Left lung (tissue), 10 donors: Measurements from ENCODE around the gene AUTS2. TPM values are rescaled to one million over a fixed set of nuclear protein-coding genes. Genes with fewer than 3 reads are reported as not detected.

Experiments used
- ATAC-seq: fragments of 200-7000 bp; cut with Tn5 transposase; one replicate; pipeline ENCODE4 v1.9.1; 2020; ENCODE audit warnings: moderate library complexity
- DNase-seq, 4 donors: peaks; one replicate each; pipeline ENCODE4 v3.0.0-alpha.2; 2013 to 2020
- H3K27ac ChIP-seq, 2 donors: fragments of 200-600 bp; sonication (generic) in 1 of 2; one replicate each; pipeline versions ENCODE4 v1.5.0 to v1.8.0; 2020 to 2021
- H3K27me3 ChIP-seq, 2 donors: fragments of 200-600 bp; sonication (generic) in 1 of 2; one replicate each; pipeline versions ENCODE4 v1.5.0 to v1.8.0; 2020 to 2021
- H3K36me3 ChIP-seq, 2 donors: fragments of 200-600 bp; sonication (generic) in 1 of 2; one replicate each; pipeline versions ENCODE4 v1.5.0 to v1.8.0; 2020 to 2021
- H3K4me1 ChIP-seq, 2 donors: fragments of 200-600 bp; one replicate each; pipeline ENCODE4 v1.8.0; 2021
- H3K4me3 ChIP-seq, 2 donors: fragments of 200-600 bp; sonication (generic) in 1 of 2; one replicate each; pipeline versions ENCODE4 v1.5.0 to v1.8.0; 2020 to 2021; ENCODE audit warnings: mild to moderate bottlenecking in 1 of 2
- H3K9me3 ChIP-seq, 2 donors: fragments of 200-600 bp; sonication (generic) in 1 of 2; one replicate each; pipeline versions ENCODE4 v1.5.0 to v1.8.0; 2020 to 2021
- intact Hi-C, 2 donors: fragments of 100-400 bp; cut with DNase I; formaldehyde crosslinking; loops; one replicate each; pipeline versions ENCODE4 v1.11.2 to v1.14.2; 2022
- polyA plus RNA-seq, 6 donors: library from polyadenylated mRNA; unstranded; fragments of 120-200 nt; gene quantifications; one replicate each; pipeline ENCODE4 v1.2.1, GENCODE V29; 2013; ENCODE audit not compliant: insufficient read length in 6 of 6
- total RNA-seq, 2 donors: library from RNA; stranded (reverse); fragmentation: NEBNext Ultra II Directional; extraction: Animal tissue kit (Norgen Biotek cat#: 25700); gene quantifications; one replicate each; pipeline ENCODE4 v1.2.1, GENCODE V29; 2021
- TF ChIP-seq, protein P1 (sequence below), 2 donors: fragments of 200-600 bp; sonication (generic) in 1 of 2; IDR thresholded peaks; one replicate each; pipeline versions ENCODE4 v1.5.0 to v1.8.0; 2021; ENCODE audit warnings: antibody characterized with exemption in 2 of 2
- donor health status: DM: no; HTN: yes; CAD: no.
- donor health status: DM: no; HTN: no; CAD: no.

AUTS2 gene
- total and polyA plus RNA-seq, 8 donors = 40.4 to 119 (median 103) TPM

- Histone ChIP-seq H3K4me1 (no peaks in the 10 kb centered on the region), H3K9me3 (no peaks in the 10 kb centered on the region), H3K36me3 (no peaks in the 10 kb centered on the region), H3K27me3 (no peaks in the 10 kb centered on the region), H3K27ac (no peak overlapping the region), H3K4me3 (no peak overlapping the region)
- ATAC-seq (no peak), DNase-seq (no peak)
- TF ChIP-seq, protein P1, sequence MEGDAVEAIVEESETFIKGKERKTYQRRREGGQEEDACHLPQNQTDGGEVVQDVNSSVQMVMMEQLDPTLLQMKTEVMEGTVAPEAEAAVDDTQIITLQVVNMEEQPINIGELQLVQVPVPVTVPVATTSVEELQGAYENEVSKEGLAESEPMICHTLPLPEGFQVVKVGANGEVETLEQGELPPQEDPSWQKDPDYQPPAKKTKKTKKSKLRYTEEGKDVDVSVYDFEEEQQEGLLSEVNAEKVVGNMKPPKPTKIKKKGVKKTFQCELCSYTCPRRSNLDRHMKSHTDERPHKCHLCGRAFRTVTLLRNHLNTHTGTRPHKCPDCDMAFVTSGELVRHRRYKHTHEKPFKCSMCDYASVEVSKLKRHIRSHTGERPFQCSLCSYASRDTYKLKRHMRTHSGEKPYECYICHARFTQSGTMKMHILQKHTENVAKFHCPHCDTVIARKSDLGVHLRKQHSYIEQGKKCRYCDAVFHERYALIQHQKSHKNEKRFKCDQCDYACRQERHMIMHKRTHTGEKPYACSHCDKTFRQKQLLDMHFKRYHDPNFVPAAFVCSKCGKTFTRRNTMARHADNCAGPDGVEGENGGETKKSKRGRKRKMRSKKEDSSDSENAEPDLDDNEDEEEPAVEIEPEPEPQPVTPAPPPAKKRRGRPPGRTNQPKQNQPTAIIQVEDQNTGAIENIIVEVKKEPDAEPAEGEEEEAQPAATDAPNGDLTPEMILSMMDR (IDR thresholded peaks at IDR 0.05) = no peak
- intact Hi-C loops = no loop called here
These were observed 865.2 kb downstream of the AUTS2 start for GRCh38 chr7:70463352-70463938.

- Histone ChIP-seq H3K4me3 (no peak overlapping the region), H3K36me3 (no peaks in the 10 kb centered on the region), H3K9me3 (no peaks in the 10 kb centered on the region), H3K27me3 (no peaks in the 10 kb centered on the region), H3K4me1 (no peaks in the 10 kb centered on the region), H3K27ac (no peak overlapping the region)
- TF ChIP-seq, protein P1 (IDR thresholded peaks at IDR 0.05) = no peak
- ATAC-seq = no peak
- no peak for DNase-seq
- intact Hi-C loops = no loop called here
These were observed 868.6 kb downstream of the AUTS2 start for GRCh38 chr7:70466725-70467364.

DNA sequence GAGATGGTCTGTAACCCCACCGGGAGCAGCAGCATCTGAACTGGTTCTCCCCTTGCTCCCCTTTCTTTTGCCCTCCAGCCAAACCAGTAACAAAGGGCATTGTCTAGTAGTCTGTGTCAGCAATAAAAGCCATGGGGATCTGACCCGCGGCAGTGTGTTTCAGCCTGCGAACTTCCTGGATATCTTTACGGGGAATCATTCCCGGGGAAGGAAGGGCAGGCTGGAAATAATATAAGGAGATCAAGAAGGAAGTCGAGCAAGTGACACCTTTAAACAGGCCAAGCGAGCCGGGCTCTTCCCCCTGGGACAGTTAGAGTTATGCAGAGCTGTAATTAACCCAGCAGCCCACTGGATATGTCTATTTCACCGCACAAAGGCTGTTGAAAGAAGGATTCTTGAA is 872.5 kb downstream of the AUTS2 start:
- DNase-seq = no peak
- no peak for ATAC-seq
- no peak overlapping the region for H3K27ac ChIP-seq
- no peaks in the 10 kb centered on the region for H3K9me3 ChIP-seq
- no peaks in the 10 kb centered on the region for H3K36me3 ChIP-seq
- H3K27me3 ChIP-seq = no peaks in the 10 kb centered on the region
- no peak overlapping the region for H3K4me3 ChIP-seq
- no peaks in the 10 kb centered on the region for H3K4me1 ChIP-seq
- TF ChIP-seq, protein P1 (IDR thresholded peaks at IDR 0.05) = no peak
- intact Hi-C loops = no loop called here

GRCh38 chr7:70472601-70473237 is 874.4 kb downstream of the AUTS2 start:
- intact Hi-C loops = no loop called here
- H3K36me3 ChIP-seq = no peaks in the 10 kb centered on the region
- H3K9me3 ChIP-seq = no peaks in the 10 kb centered on the region
- H3K4me1 ChIP-seq = no peaks in the 10 kb centered on the region
- ATAC-seq = no peak
- no peaks in the 10 kb centered on the region for H3K27me3 ChIP-seq
- H3K27ac ChIP-seq = no peak overlapping the region
- H3K4me3 ChIP-seq = no peak overlapping the region
- DNase-seq = no peak
- TF ChIP-seq, protein P1 (IDR thresholded peaks at IDR 0.05) = no peak

- intact Hi-C loops = no loop called here
- Histone ChIP-seq H3K27ac (no peak overlapping the region), H3K4me3 (no peak overlapping the region), H3K4me1 (no peaks in the 10 kb centered on the region), H3K9me3 (no peaks in the 10 kb centered on the region), H3K27me3 (no peaks in the 10 kb centered on the region), H3K36me3 (no peaks in the 10 kb centered on the region)
- TF ChIP-seq, protein P1 (IDR thresholded peaks at IDR 0.05) = no peak
- DNase-seq = no peak
- ATAC-seq = peak; percentile 29
These were observed 876.5 kb downstream of the AUTS2 start for GRCh38 chr7:70474639-70475234.
